Central memory CD8-positive, alpha-beta T cell (primary cell): ENCODE measurements around the gene FKBP6.
"Not testable (repeated sequence)": the region's sequence is repeated elsewhere in the genome, so short reads cannot be mapped to it uniquely, and the experiment has no call there.

Experiments used
- ATAC-seq: fragments of 150-1000 bp; cut with Tn5 transposase; replicated peaks from 2 replicates; pipeline ENCODE4 v1.10.0; 2022; ENCODE audit warnings: mild to moderate bottlenecking, moderate FRiP score, moderate number of reproducible peaks; ENCODE audit not compliant: poor library complexity, severe bottlenecking; ENCODE audit errors: extremely low read depth
- DNase-seq, 2 donors: peaks; one replicate each; pipeline ENCODE4 v3.0.0; 2021; ENCODE audit warnings: low spot score in 2 of 2
- H3K27ac Mint-ChIP-seq: one replicate; pipeline ENCODE4 v1.8.0; 2022; ENCODE audit warnings: low read depth, mild to moderate bottlenecking, moderate library complexity, mixed read lengths
- H3K27me3 Mint-ChIP-seq: one replicate; pipeline ENCODE4 v1.8.0; 2022; ENCODE audit warnings: mixed read lengths
- H3K36me3 Mint-ChIP-seq: one replicate; pipeline ENCODE4 v1.8.0; 2022; ENCODE audit warnings: mild to moderate bottlenecking, moderate library complexity, mixed read lengths; ENCODE audit not compliant: insufficient read depth
- H3K4me1 Mint-ChIP-seq: one replicate; pipeline ENCODE4 v1.8.0; 2022; ENCODE audit warnings: mixed read lengths
- H3K4me3 Mint-ChIP-seq: one replicate; pipeline ENCODE4 v1.8.0; 2022; ENCODE audit warnings: mild to moderate bottlenecking, moderate library complexity, mixed read lengths
- H3K9me3 Mint-ChIP-seq: one replicate; pipeline ENCODE4 v1.8.0; 2022; ENCODE audit warnings: mixed read lengths

FKBP6 gene

DNA sequence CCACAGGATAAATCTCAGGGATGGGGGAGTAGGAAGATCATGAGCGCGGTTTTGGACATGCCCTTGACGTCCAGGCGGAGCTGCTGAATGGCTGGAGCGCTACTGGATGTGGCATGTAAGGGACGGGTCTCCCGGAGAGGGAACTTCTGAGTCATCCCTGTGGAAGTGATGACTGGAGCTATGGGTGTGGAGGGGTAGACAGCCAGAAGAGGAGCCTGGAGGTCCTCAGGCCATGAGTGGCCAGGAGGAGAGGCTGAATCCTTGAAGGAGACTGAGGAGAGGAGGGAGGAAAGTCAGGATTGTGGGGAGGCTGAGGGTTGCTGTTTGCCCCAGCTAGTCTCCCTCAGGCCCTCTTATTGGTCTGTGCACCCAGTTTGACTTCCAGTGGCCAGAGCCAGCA, 16.5 kb upstream of the FKBP6 start:
- H3K9me3 Mint-ChIP-seq, H3K27ac Mint-ChIP-seq, ATAC-seq, H3K27me3 Mint-ChIP-seq, DNase-seq, H3K36me3 Mint-ChIP-seq, H3K4me3 Mint-ChIP-seq: not testable (repeated sequence)
- H3K4me1 Mint-ChIP-seq, result peaks cover 29% of the 10 kb centered on the region

DNA sequence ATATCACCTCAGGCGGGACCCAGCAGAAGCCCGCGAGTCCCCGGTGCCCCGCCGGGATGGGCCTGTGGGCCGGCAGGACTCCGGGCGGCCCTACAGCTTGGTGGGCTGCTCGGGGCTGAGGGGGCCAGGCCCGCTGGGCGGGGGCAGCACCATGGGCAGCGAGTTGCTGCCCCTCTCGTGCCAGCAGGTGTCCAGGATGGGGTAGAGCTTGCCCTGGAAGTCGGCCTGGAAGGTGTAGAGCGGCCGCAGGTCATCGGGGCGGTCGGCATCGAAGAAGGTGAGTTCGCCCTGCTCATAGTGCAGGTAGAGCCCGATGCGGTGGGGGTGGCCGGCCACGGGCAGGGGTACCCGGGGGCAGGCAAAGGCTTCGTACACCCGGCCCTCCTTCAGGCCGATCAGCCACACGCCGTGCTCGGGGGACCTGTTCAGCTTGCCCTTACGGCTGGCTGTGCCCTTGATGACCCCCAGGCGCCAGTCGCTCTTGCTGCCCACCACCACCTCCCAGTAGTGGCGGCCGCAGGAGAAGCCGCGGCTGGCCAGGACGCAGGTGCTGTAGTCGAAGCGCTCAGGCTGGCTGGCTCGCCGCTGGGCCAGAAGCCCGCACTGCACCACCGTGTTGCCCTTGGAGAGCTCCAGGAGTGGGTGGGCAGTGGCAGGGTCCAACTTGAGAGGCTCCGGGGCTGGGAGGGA, 15.0 kb upstream of the FKBP6 start:
- ATAC-seq (no peak), DNase-seq (no peak)
- H3K9me3 Mint-ChIP-seq, result no peaks in the 10 kb centered on the region
- H3K4me3 Mint-ChIP-seq, result no peak overlapping the region
- peaks cover 5% of the 10 kb centered on the region for H3K27me3 Mint-ChIP-seq
- H3K27ac Mint-ChIP-seq, result no peak overlapping the region
- peaks cover 14% of the 10 kb centered on the region for H3K4me1 Mint-ChIP-seq
- H3K36me3 Mint-ChIP-seq, result peaks cover 2% of the 10 kb centered on the region

DNA sequence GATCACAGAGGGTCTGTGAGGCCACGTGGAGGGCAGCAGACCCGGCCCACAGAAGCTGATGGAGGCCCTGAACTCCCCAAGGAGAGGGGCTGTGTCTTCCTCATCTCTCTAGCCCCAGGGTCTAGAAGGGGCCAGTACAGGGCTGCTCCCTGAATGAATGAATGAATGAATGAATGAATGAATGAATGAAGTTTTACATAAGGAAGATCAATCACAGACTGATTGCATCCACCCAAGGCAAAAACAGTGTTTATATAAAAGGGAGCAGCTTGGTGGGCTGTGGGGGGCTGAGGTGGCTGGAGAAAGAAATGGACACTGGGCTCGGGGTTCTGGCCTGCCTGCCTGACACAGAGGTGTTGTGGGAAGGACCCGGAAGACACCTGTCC, 14.4 kb upstream of the FKBP6 start:
- H3K4me1 Mint-ChIP-seq, result peaks cover 9% of the 10 kb centered on the region
- H3K27ac Mint-ChIP-seq, result no peak overlapping the region
- peaks cover 2% of the 10 kb centered on the region for H3K36me3 Mint-ChIP-seq
- no peak for ATAC-seq
- H3K4me3 Mint-ChIP-seq, result no peak overlapping the region
- H3K27me3 Mint-ChIP-seq, result peaks cover 8% of the 10 kb centered on the region
- no peak for DNase-seq
- H3K9me3 Mint-ChIP-seq, result no peaks in the 10 kb centered on the region

DNA sequence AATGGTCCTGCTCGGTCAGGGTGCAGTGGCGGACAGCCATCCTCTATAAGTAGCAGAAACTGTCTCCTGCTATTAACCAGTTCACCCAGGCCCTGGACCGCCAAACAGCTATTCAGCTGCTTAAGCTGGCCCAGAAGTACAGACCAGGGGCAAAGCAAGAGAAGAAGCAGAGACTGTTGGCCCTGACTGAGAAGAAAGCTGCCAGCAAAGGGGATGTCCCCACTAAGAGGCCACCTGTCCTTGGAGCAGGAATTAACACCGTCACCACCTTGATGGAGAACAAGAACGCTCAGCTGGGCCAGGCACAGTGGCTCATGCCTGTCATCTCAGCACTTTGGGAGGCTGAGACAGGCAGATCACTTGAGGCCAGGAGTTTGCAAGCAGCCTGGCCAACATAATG, 13.7 kb upstream of the FKBP6 start:
- ATAC-seq, result no peak
- no peaks in the 10 kb centered on the region for H3K9me3 Mint-ChIP-seq
- peaks cover 8% of the 10 kb centered on the region for H3K27me3 Mint-ChIP-seq
- no peaks in the 10 kb centered on the region for H3K36me3 Mint-ChIP-seq
- no peak overlapping the region for H3K4me3 Mint-ChIP-seq
- H3K27ac Mint-ChIP-seq, result no peak overlapping the region
- DNase-seq, result no peak
- H3K4me1 Mint-ChIP-seq, result peaks cover 2% of the 10 kb centered on the region

DNA sequence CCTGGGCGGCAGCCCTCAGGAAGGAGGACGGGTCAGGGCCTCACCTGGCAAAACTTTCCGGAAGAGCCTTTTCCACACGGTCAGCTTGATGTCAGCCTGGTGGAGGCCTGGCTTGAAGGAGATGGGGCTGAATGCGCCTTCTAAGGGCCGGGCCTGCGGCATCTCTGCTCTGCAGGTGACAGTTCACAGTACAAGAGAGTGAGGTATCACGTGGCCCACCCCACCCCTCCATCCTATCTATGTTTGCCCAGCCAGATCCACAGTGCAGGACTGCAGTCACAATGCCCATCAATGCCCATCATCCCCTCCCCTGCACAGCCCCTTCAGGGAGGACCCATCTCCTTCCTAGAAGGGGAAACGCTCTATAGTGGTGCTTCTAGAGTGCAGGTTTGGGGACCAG, 11.4 kb upstream of the FKBP6 start:
- no peaks in the 10 kb centered on the region for H3K4me1 Mint-ChIP-seq
- ATAC-seq (no peak), DNase-seq (no peak)
- no peaks in the 10 kb centered on the region for H3K36me3 Mint-ChIP-seq
- peaks cover 8% of the 10 kb centered on the region for H3K27me3 Mint-ChIP-seq
- H3K9me3 Mint-ChIP-seq, result no peaks in the 10 kb centered on the region
- H3K4me3 Mint-ChIP-seq, result no peak overlapping the region
- no peak overlapping the region for H3K27ac Mint-ChIP-seq

DNA sequence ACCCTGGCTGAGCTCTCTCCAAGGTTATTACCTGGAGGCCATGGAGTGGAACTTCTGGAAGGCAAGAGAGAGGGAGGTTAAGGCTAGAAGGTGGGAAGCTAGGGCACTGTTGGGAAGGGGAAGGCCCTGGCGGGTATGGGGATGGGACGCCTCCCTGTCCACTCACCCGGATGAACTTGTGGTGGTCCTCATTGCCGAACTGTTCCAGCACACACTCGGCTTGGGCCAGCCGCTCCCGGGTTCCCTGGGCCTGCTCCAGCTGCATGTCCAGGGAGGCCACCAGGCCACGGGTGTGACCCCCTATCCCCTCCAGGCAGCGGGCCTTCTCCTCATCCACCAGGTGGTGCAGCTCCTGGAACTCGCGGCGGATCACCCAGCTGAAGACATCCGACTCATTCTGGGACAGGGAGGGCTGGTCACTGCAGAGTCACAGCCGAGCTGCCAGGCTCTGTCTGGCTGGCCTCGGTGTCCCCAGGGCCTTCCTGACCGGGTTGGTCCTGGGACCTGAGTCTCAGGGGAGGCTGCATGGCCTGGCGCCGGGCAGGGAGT, 9.2 kb upstream of the FKBP6 start:
- H3K27me3 Mint-ChIP-seq, H3K9me3 Mint-ChIP-seq, H3K4me3 Mint-ChIP-seq, H3K36me3 Mint-ChIP-seq, H3K4me1 Mint-ChIP-seq, H3K27ac Mint-ChIP-seq, ATAC-seq, DNase-seq: not testable (repeated sequence)

DNA sequence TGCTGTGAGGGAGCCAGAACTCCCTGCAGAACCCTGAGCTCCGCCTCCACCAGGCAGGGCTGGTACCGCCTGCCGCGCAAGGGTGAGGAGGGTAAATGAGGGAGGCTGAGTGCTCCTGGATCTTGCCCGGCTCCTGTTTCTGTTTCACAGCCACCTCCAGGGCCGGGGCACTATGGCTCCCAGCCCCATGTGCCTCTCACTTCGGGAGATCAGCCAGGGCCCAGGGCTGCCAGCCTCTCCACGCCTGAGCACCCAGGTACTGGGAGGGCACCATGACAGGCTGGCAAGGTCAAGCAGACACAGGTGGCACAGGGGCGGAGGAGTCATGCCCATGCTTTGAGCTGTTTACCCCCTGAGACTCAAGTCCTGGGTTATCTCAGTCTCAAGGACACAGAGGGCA, 8.4 kb upstream of the FKBP6 start:
- ATAC-seq, H3K27ac Mint-ChIP-seq, DNase-seq, H3K4me1 Mint-ChIP-seq, H3K4me3 Mint-ChIP-seq, H3K27me3 Mint-ChIP-seq, H3K9me3 Mint-ChIP-seq, H3K36me3 Mint-ChIP-seq: not testable (repeated sequence)

DNA sequence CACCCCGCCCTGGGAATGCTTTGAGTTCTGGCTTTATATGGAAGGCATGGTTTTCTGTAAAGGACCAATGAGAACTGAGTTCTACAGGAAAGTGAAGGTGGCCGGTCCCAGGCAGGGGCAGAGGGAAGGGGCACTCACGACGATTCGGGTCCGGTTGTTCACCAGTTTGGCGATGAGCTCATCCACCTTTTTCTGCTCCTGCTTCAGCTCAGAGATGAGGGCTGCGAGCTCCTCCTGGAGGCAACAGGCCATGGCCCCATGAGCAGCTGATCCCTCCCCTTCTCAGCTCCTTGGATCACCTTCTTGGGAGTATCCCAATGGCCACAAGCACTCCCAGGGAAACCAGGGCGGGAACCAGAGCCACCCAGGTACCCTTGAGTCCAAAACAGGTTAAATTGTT, 8.0 kb upstream of the FKBP6 start:
- H3K27ac Mint-ChIP-seq, H3K36me3 Mint-ChIP-seq, H3K4me3 Mint-ChIP-seq, H3K27me3 Mint-ChIP-seq, H3K4me1 Mint-ChIP-seq, ATAC-seq, H3K9me3 Mint-ChIP-seq, DNase-seq: not testable (repeated sequence)

DNA sequence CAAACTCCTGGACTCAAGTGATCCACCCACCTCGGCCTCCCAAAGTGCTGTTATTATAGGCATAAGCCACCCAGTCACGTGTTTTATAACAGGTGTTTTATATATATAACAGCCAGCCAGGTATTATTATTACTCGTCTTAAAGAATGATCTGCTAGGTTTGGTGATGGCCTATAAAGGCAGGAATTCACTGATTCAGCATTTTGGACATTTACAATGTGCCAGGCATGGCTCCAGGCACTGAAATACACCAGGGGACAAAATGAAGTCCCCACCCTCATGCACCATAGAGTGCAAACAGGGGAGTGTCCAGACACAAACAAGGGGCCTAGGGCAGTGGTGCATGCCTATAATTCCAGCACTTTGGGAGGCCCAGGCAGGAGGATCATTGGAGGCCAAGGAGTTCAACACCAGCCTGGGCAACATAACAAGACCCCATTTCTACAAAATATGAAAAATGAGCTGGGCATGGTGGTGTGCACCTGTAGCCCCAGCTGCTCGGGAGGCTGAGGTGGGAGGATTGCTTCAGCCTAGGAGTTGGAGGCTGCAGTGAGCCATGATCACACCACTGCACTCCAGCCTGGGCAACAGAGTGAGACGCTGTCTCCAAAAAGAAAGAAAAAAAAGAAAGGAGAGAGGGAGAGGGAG, 4.4 kb upstream of the FKBP6 start:
- not testable (repeated sequence) for H3K36me3 Mint-ChIP-seq

DNA sequence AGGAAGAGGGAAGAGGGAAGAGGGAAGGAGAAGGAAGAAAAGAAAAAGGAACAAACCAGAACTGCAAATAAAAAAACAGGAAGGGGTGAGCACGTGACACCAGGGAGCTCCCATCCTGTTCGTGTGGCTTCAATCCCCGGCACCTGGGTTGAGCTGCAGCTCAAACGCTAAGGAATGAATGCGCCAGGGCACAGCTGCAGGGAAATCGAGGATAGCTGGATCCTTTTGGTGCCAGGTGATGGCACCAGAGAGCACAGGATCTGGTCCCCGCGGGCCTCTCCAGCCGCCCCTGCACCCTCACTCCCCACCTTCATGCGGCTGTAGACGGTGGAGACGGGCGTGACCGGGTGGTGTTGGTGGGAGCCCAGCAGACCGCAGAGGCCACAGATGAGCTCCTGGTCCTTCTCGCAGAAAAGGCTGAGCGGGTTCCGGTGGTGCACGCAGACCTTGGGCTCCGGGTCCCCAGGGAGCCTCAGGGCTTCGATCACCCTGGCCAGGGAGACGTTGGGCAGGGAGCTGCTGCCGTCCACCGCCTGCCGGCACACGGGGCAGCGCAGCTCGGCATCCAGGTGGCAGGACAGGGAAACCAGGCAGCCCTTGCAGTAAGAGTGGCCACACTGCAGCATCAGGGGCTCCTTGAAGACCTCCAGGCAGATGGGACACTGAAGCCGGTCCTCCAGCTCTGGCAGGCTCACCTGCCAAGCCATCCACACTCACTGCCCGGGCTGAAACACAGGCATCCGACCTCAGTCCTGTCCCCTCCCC, 3.7 kb upstream of the FKBP6 start:
- DNase-seq, result peak in 1 of 2 donors; percentile 24
- H3K4me1 Mint-ChIP-seq, H3K36me3 Mint-ChIP-seq, H3K9me3 Mint-ChIP-seq, H3K27me3 Mint-ChIP-seq: not testable (repeated sequence)
- ATAC-seq, result peak; percentile 73
- H3K4me3 Mint-ChIP-seq, result peak overlapping the region; percentile 67
- peak overlapping the region; percentile 63 for H3K27ac Mint-ChIP-seq

More for the DNA sequence above, 4.4 kb upstream of the FKBP6 start:
- DNase-seq, ATAC-seq, H3K4me1 Mint-ChIP-seq, H3K9me3 Mint-ChIP-seq, H3K27me3 Mint-ChIP-seq: not testable (repeated sequence)
- H3K4me3 Mint-ChIP-seq, result peak overlapping the region; percentile 67
- peak overlapping the region; percentile 63 for H3K27ac Mint-ChIP-seq

DNA sequence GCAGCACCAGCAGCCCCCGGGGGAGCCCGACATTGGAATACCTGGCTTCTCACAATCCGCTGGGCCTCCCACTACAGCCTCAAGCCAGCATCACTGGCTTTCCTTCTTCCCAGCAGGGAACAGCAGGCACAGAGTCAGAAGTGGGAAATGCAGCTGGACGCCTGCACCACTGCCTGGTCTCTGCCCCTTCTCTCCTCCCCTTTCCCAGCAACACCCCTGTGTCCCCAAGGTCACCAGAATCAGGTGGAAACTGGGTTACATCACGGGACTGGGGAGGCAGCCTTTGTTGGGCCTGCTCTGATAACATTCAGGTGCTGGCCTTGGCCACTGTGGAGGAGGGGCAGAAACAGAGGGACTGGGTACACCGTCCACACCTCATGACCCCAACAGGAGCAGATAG, 2.5 kb upstream of the FKBP6 start:
- peaks cover 12% of the 10 kb centered on the region for H3K27me3 Mint-ChIP-seq
- H3K4me3 Mint-ChIP-seq, H3K36me3 Mint-ChIP-seq, H3K4me1 Mint-ChIP-seq, H3K27ac Mint-ChIP-seq, H3K9me3 Mint-ChIP-seq, DNase-seq, ATAC-seq: not testable (repeated sequence)

DNA sequence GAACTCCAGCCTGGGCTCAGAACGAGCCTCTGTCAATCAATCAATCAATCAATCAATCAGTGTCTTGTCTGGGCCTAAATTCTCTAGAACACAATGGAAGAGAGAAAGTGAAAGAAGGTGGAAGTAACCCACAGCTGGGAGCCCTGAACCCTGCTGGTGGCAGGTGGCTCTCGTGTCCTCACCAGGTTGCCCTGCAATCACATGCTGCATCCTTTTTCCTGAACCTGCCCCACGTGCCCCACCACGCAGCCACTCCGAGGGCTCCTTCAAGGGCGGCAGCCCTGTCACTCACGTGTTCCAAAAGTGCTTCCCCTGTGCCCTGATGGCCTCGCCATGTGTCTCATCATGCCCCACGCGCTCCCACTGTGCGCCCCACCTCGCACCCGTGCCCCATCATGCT, 512 bp upstream of the FKBP6 start:
- H3K9me3 Mint-ChIP-seq, DNase-seq, H3K36me3 Mint-ChIP-seq, H3K4me1 Mint-ChIP-seq, H3K27ac Mint-ChIP-seq, ATAC-seq, H3K4me3 Mint-ChIP-seq: not testable (repeated sequence)
- H3K27me3 Mint-ChIP-seq, result peaks cover 17% of the 10 kb centered on the region

DNA sequence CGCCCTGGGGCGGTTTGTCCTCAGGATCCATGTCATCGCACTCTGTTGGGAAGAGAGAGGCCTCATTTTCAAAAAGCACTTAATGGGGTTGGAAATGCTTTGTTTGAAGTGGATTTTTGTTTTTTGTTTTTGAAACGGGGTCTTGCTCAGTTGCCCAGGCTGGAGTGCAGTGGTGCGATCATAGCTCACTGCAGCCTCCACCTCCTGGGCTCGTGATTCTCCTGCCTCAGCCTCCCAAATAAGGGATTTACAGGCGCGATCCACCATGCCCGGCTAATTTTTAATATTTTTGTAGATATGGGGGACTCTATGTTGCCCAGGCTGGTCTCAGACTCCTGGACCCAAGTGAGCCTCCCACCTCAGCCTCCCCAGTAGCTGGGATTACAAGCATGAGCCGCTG, 735 bp downstream of the FKBP6 start:
- H3K27me3 Mint-ChIP-seq, result peaks cover 26% of the 10 kb centered on the region
- H3K9me3 Mint-ChIP-seq, result no peaks in the 10 kb centered on the region
- no peak for ATAC-seq
- no peak for DNase-seq
- no peak overlapping the region for H3K4me3 Mint-ChIP-seq
- H3K4me1 Mint-ChIP-seq, result peaks cover 8% of the 10 kb centered on the region
- H3K27ac Mint-ChIP-seq, result no peak overlapping the region
- H3K36me3 Mint-ChIP-seq, result no peaks in the 10 kb centered on the region
